HG03135 (cell line): ENCODE results near the gene PRTN3.
"Not testable (repeated sequence)": the region's sequence is repeated elsewhere in the genome, so short reads cannot be mapped to it uniquely, and the experiment has no call there.

ENCODE experiments used
- ATAC-seq: cut with Tn5 transposase; IDR thresholded peaks from one replicate; pipeline ENCODE4 v1.9.1; 2021; ENCODE audit warnings: mild to moderate bottlenecking, moderate library complexity; ENCODE audit not compliant: unreplicated experiment

Gene PRTN3

DNA sequence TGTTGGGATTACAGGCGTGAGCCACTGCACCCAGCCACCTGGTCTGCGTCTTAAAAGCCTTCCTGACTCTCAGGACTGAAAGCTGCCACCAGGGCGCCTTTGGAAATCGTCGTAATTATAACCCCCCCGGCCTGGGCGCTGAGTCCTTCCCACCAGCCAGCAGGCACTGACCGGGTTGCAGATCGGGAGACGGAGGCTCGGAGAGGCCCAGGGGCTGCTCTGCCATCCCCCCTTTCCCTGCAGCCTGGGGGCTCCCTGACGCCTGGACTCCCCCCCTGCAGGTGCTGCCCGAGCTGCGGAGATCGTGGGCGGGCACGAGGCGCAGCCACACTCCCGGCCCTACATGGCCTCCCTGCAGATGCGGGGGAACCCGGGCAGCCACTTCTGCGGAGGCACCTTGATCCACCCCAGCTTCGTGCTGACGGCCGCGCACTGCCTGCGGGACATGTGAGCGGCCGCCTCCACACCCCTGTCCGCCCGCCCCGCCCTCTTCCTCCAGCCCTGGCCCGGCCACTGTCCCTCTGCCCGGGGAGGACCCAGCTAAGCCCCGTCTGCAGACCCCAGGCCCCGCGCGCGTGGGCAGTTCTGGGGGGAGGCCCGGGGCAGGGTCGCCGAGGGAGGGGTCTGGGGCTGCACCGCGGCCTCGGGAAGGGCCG, 2.5 kb downstream of the PRTN3 start:
- ATAC-seq: no peak

GRCh38 chr19:843836-844545, 3.2 kb downstream of the PRTN3 start:
- ATAC-seq: no peak

DNA sequence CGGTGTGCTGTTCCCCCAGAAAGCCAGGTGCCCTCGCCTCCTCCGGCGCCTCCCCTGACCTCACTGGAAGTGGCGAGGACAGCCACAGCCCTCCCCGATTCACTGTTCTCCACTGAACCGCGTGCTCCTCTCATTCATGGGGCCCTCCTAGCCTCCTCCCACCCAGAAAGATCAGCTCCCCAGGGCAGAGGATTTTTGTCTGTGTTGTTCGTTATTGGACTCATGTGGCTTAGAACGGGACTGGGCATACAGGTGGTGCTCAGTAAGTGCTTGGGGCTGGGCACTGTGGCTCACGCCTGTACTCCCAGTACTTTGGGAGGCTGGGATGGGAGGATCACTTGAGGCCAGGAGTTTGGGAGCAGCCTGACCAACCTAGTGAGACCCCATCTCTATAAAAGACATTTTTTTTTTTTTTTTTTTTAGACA, 3.8 kb downstream of the PRTN3 start:
- no peak for ATAC-seq

DNA sequence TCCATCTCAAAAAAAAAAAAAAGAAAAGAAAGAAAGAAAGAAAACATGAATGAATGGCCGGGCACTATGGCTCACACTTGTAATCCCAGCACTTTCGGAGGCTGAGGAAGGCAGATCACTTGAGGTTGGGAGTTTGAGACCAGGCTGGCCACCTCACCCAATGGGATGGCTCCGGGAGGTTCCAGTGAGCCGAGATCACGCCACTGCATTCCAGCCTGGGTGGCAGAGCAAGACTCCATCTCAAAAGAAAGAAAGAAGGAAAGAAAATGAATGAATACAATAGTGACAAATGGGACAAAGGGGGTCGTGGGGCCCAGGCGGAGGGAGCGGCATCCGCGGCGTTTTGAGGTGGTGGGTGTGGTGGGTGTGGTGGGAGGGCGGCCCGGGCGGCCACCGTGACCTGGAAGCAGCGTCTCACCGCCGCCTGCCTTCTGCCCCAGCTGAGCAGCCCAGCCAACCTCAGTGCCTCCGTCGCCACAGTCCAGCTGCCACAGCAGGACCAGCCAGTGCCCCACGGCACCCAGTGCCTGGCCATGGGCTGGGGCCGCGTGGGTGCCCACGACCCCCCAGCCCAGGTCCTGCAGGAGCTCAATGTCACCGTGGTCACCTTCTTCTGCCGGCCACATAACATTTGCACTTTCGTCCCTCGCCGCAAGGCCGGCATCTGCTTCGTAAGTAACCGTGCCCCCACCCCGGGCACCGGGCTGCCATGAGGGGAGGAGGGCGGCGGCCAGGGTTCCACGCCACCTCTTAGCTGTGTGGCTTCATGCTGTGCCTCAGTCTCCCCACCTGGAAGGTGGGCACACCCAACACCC, 5.1 kb downstream of the PRTN3 start:
- ATAC-seq: no peak

DNA sequence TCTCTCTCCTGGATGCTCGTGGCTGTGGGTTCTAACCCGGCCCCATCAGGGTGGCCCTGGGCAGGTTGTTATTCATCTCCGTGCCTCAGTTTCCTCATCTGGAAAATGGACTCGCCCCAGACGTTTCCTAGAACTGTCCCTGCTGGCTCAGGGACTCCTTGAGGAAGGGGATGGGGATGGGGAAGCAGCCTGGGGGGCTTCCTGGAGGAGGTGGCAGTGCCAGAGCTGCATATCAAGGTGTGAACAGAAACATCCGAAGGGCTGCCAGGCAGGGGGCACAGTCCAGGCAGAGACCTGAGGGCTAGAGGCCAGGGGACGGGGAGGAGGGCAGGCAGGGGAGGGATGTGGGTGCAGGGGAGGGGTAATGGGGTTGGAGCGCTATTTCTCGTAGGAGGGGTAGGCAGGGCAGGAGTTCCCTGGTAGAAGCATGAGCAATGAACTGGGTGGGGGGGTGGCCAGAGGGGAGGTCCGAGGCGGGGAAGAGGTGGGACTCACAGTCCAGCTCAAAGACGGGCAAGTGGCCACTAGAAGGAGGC, 7.7 kb downstream of the PRTN3 start:
- ATAC-seq: no peak

DNA sequence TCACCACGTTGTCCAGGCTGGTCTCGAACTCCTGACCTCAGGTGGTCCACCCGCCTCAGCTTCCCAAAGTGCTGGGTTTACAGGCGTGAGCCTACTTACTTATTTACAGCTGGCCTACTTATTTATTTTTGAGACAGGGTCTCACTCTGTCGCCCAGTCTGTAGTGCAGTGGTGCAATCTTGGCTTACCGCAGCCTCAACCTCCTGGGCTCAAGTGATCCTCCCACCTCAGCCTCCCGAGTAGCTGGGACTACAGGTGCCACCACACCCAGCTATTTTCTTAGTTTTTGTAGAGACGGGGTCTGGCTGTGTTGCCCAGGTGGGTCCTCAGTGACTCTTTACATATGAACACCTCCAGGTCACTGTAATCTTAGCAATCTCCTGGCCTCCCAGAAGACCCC, 8.4 kb downstream of the PRTN3 start:
- not testable (repeated sequence) for ATAC-seq

- no peak for ATAC-seq
These were observed 9.6 kb downstream of the PRTN3 start for GRCh38 chr19:850221-850978.

DNA sequence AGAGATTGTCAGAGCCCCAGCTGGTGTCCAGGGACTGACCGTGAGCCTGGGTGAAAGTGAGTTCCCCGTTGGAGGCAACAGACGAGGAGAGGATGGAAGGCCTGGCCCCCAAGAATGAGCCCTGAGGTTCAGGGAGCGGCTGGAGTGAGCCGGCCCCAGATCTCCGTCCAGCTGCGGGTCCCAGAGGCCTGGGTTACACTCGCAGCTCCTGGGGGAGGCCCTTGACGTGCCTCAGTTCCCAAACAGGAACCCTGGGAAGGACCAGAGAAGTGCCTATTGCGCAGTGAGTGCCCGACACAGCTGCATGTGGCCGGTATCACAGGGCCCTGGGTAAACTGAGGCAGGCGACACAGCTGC, 10.2 kb downstream of the PRTN3 start:
- ATAC-seq: no peak

DNA sequence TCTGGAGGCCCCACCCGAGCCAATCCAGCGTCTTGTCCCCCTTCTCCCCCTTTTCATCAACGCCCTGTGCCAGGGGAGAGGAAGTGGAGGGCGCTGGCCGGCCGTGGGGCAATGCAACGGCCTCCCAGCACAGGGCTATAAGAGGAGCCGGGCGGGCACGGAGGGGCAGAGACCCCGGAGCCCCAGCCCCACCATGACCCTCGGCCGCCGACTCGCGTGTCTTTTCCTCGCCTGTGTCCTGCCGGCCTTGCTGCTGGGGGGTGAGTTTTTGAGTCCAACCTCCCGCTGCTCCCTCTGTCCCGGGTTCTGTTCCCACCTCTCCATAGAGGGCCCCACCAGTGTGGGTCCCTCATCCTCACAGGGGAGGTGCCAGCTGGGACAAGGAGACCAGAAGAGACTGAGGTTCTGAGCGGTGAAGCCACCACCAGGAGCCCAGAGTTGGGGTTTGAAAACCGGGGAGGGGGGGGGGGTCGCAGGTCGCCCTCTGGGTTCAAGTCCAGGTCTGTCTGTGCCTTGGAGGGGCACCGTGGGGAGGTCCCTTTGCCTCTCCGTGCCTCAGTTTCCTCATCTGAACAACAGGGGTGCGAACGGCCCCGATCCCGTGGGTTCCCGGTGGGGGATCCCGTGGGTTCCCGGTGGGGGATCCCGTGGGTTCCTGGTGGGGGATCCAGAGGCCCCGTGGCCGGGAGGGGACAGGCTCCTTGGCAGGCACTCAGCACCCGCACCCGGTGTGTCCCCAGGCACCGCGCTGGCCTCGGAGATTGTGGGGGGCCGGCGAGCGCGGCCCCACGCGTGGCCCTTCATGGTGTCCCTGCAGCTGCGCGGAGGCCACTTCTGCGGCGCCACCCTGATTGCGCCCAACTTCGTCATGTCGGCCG, 11.6 kb downstream of the PRTN3 start, which contains the start of gene ELANE:
Gene ELANE, plus strand, starts transcription at position 168 of the 878 bp plus-strand sequence. Its CDS starts 26 bp downstream, at position 194.
- ATAC-seq: no peak

DNA sequence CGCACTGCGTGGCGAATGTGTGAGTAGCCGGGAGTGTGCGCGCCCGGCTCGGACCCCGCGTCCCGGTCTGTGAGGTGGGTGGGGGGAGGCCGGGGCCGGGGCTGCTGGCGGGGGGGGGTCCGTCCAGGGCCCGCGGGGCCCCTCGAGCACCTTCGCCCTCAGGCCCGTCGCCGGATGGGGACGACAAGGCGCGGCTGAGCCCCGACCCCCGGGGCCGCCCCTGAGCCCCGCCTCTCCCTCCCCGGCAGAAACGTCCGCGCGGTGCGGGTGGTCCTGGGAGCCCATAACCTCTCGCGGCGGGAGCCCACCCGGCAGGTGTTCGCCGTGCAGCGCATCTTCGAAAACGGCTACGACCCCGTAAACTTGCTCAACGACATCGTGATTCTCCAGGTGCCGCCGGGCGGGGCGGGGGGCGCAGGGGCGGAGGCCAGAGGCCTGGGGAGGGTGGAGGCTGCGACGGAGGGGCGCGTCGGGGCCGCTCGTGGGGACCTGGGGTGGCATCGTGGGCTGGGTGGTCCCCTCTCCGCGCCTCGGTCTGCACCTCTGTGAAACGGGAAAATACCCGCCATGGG, 12.3 kb downstream of the PRTN3 start:
- no peak for ATAC-seq

GRCh38 chr19:853614-854220, 12.9 kb downstream of the PRTN3 start:
- not testable (repeated sequence) for ATAC-seq

- ATAC-seq: no peak
These were observed 13.8 kb downstream of the PRTN3 start for GRCh38 chr19:854549-854948.

DNA sequence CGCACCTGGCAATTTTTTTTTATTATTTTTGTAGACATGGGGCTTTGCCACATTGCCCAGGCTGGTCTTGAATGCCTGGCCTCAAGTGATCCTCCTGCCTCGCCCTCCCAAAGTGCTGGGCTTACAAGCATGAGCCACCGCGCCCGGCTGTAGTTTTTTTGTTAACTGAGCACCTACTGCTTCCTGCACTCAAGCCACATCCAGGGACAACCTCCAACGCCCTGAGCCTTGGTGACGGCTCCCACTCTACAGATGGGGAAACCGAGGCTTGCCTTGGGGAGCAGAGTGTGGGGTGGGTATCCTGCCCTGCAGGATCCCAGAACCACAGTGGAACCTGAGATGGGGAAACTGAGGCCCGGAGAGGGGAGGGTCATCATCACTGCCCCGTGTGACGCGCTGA, 14.3 kb downstream of the PRTN3 start:
- no peak for ATAC-seq

DNA sequence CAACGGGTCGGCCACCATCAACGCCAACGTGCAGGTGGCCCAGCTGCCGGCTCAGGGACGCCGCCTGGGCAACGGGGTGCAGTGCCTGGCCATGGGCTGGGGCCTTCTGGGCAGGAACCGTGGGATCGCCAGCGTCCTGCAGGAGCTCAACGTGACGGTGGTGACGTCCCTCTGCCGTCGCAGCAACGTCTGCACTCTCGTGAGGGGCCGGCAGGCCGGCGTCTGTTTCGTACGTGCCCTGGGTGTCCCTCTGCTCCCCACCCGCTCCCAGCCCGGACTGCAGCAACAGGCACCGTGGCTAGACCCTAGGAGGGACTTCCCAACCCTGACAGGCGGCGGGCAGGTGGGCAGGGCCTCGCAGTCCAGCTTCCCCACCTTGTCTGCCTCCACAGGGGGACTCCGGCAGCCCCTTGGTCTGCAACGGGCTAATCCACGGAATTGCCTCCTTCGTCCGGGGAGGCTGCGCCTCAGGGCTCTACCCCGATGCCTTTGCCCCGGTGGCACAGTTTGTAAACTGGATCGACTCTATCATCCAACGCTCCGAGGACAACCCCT, 14.8 kb downstream of the PRTN3 start:
- ATAC-seq: no peak

DNA sequence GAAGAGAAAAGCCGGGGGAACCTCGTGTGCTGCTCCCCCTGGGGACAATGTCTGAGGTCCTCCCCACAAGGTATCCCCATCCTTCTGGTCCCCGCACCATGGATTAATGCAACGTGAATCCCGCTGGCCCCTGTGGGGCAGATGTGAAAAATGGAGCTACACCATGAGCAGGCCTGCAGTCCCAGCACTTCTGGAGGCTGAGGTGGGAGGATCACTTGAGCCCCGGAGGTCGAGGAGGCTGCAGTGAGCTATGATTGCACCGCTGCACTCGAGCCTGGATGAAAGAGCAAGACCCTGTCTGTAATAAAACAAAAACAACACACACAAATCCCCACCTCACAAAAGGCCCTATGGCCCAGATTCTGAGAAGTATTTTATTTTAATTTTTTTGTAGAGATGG, 17.5 kb downstream of the PRTN3 start:
- no peak for ATAC-seq

- ATAC-seq: no peak
These were observed 18.4 kb downstream of the PRTN3 start, which contains the start of gene CFD for GRCh38 chr19:858868-859843. CFD (plus strand) TSS chr19:859664; CDS start chr19:859690, 26 bp downstream.

GRCh38 chr19:861141-861755, 20.4 kb downstream of the PRTN3 start:
- no peak for ATAC-seq
